HFFc6 (cell line): ENCODE results near the gene CREBBP. TPM values are rescaled to one million over a fixed set of nuclear protein-coding genes. Genes with fewer than 3 reads are reported as not detected.

Experiments used
- DNase-seq: peaks from one replicate; pipeline ENCODE4 v3.0.0-alpha.2; 2018
- H3K27ac Mint-ChIP-seq: 2 replicates; pipeline ENCODE4 v1.8.0; 2020; ENCODE audit warnings: mild to moderate bottlenecking, mixed read lengths
- H3K27me3 Mint-ChIP-seq: 2 replicates; pipeline ENCODE4 v1.8.0; 2021; ENCODE audit warnings: mild to moderate bottlenecking, moderate library complexity, mixed read lengths; ENCODE audit not compliant: insufficient read depth
- H3K36me3 Mint-ChIP-seq: 2 replicates; pipeline ENCODE4 v1.8.0; 2021; ENCODE audit warnings: low read depth, mixed read lengths
- H3K4me1 Mint-ChIP-seq: 2 replicates; pipeline ENCODE4 v1.8.0; 2020; ENCODE audit warnings: low read depth, mixed read lengths
- H3K4me3 Mint-ChIP-seq: 2 replicates; pipeline ENCODE4 v1.8.0; 2020; ENCODE audit warnings: mild to moderate bottlenecking, moderate library complexity, mixed read lengths
- H3K9me3 Mint-ChIP-seq: 2 replicates; pipeline ENCODE4 v1.8.0; 2020; ENCODE audit warnings: mild to moderate bottlenecking, mixed read lengths
- total RNA-seq, 6 experiments: library from RNA; stranded (reverse); fragmentation: NEBNext Ultra II Directional; extraction: Animal tissue kit (Norgen Biotek cat#: 25700); gene quantifications; 2 replicates in 1 of 6; 3 replicates in 5 of 6; pipeline ENCODE4 v1.2.3, GENCODE V29; 2021
- TF ChIP-seq, protein P1 (sequence below): fragments of 200-600 bp; sonication (generic); IDR thresholded peaks from 2 replicates; pipeline ENCODE4 v1.5.0; 2021; ENCODE audit warnings: antibody characterized with exemption, mild to moderate bottlenecking

The CREBBP gene
- total RNA-seq, 6 experiments from 2014 or later = 40.2 to 51.4 (median 43.4) TPM

DNA sequence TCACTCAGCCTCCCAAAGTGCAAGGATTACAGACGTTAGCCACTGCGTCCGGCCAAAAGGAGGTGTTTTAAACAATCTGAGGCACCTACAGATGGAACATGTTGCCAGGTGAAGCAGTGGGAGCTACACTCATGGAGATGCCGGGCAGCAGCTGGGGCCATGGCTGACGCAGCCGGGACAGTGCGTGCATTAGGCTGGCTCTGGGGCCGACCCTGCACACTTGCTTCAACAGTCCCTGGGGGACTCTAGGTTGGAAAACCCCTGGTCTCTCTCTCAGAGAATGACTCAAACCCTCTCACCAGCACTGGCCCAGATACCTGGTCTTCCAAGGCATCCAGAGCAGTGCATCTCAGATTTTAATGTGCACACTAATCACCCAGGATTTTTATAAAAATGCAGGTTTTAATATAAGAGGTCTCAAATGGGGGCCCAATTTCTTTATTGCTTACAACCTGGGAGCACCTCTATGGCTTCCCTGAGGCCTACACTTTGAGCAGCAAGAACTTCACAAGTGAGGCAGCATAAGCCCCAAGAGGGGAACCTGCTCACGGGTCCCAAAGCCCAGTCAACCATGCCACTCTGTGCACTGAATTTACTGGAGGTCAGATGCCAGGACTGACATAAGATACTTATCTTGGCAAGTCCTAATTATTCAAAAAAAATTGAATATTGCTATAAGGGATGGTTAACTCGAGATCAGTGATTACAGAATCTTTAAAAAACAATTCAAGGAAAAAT is 92.4 kb downstream of the CREBBP start:
- H3K36me3 Mint-ChIP-seq = peaks cover 29% of the 10 kb centered on the region
- peaks cover 4% of the 10 kb centered on the region; the same call in 1 of the 2 replicates for H3K4me1 Mint-ChIP-seq
- no peaks in the 10 kb centered on the region for H3K9me3 Mint-ChIP-seq
- no peak for DNase-seq
- no peak overlapping the region for H3K4me3 Mint-ChIP-seq
- peaks cover 7% of the 10 kb centered on the region; the same call in 1 of the 2 replicates for H3K27me3 Mint-ChIP-seq
- no peak overlapping the region; the same call in 1 of the 2 replicates for H3K27ac Mint-ChIP-seq
- TF ChIP-seq, protein P1, sequence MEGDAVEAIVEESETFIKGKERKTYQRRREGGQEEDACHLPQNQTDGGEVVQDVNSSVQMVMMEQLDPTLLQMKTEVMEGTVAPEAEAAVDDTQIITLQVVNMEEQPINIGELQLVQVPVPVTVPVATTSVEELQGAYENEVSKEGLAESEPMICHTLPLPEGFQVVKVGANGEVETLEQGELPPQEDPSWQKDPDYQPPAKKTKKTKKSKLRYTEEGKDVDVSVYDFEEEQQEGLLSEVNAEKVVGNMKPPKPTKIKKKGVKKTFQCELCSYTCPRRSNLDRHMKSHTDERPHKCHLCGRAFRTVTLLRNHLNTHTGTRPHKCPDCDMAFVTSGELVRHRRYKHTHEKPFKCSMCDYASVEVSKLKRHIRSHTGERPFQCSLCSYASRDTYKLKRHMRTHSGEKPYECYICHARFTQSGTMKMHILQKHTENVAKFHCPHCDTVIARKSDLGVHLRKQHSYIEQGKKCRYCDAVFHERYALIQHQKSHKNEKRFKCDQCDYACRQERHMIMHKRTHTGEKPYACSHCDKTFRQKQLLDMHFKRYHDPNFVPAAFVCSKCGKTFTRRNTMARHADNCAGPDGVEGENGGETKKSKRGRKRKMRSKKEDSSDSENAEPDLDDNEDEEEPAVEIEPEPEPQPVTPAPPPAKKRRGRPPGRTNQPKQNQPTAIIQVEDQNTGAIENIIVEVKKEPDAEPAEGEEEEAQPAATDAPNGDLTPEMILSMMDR = no peak

DNA sequence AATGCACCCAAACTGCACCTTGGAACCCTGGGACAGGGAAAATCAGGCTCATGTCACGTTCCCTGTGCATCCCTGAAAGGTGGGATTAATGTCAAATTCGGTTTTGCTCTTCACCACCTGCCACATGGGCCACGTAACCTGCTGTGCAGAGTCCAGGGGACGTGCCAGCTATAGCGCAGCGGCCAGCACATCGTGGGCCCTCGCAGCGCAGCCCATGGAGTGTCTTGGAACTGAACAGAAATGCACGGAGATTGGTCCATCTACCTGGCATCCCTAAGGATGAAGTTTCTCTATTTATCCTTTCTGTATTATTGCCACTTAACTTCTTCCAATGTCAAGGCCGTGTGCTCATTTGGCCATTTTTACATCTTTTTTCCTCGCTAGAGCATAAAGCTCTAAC is 95.1 kb downstream of the CREBBP start:
- no peak overlapping the region for H3K4me3 Mint-ChIP-seq
- TF ChIP-seq, protein P1 = no peak
- no peak overlapping the region for H3K27ac Mint-ChIP-seq
- peaks cover 6% of the 10 kb centered on the region; the same call in 1 of the 2 replicates for H3K4me1 Mint-ChIP-seq
- H3K36me3 Mint-ChIP-seq = peaks cover 11% of the 10 kb centered on the region
- peaks cover 4% of the 10 kb centered on the region for H3K27me3 Mint-ChIP-seq
- no peaks in the 10 kb centered on the region for H3K9me3 Mint-ChIP-seq
- DNase-seq = no peak

DNA sequence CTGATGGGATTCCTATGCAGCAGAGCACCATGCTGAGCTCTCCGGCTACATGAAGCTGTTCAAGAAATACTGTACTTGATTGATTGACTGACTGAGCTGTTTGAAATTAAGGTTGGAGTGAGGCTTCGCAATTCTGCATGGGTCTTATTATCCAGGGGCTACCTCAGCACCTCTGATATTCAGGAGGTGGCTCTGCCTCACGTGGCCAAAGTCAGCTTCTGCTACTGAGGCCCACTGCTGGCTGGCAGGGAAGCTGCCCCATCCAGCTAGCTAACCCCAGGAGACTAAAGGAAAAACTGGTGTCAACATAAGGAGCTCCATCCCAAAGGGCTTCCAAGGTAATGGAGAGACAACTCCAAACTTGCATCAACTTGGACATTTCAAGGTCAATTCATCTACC is 97.0 kb downstream of the CREBBP start:
- no peaks in the 10 kb centered on the region; the same call in 1 of the 2 replicates for H3K27me3 Mint-ChIP-seq

DNA sequence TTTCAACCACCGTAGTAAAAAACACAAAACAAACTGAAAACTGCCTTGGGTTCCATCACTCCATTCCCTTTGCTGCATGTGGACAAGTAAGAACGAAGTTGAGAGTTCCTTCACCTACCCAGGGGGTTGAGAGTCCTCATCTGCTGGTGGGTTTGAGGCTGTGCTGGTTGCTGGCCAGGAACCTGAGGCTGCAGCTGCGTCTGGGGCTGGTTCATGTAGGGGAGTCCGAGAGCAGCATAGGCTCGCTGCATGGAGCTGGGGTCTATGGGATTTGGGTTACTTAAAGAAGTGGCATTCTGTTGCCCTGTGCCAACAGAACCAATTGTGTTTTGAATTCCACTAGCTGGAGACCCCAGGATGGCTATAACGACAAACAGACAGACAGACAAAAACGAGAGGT is 97.9 kb downstream of the CREBBP start:
- Mint-ChIP-seq H3K4me1 (peaks cover 6% of the 10 kb centered on the region; the same call in 1 of the 2 replicates), H3K27me3 (no peaks in the 10 kb centered on the region; the same call in 1 of the 2 replicates), H3K9me3 (no peaks in the 10 kb centered on the region), H3K27ac (no peak overlapping the region), H3K36me3 (peaks cover 8% of the 10 kb centered on the region), H3K4me3 (no peak overlapping the region)
- TF ChIP-seq, protein P1 = no peak
- no peak for DNase-seq

More for the DNA sequence above, 97.0 kb downstream of the CREBBP start:
- DNase-seq = no peak
- TF ChIP-seq, protein P1 = no peak
- Mint-ChIP-seq H3K4me3 (no peak overlapping the region), H3K36me3 (peaks cover 7% of the 10 kb centered on the region), H3K4me1 (peaks cover 6% of the 10 kb centered on the region; the same call in 1 of the 2 replicates), H3K9me3 (no peaks in the 10 kb centered on the region), H3K27ac (peak overlapping the region; percentile 10; the same call in 1 of the 2 replicates)

DNA sequence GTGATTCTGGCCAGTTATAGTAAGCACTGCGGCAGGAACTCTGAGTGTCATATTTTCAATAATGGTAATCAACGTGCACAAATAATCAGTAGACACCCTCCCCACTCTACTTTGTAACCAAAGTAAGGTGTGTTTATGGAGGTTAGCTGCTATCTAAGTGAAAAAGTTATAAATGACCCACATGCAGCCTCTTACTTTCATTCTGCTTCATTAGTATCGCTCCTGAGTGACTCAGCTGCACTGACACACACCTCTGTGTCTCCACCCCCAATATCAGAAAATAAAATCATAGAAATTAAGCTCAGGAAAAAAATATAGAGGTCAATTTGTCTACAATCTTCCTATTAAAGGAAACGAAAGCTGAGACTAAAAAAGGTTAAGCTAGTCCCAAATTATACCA is 99.1 kb downstream of the CREBBP start:
- Mint-ChIP-seq H3K36me3 (peaks cover 14% of the 10 kb centered on the region), H3K4me3 (no peak overlapping the region), H3K4me1 (peaks cover 6% of the 10 kb centered on the region; the same call in 1 of the 2 replicates), H3K9me3 (no peaks in the 10 kb centered on the region), H3K27ac (no peak overlapping the region), H3K27me3 (no peaks in the 10 kb centered on the region; the same call in 1 of the 2 replicates)
- no peak for DNase-seq
- TF ChIP-seq, protein P1 = no peak
